Muscle layer of colon (tissue), 2 donors: ENCODE data around the gene AFAP1.

Source experiments
- H3K27ac ChIP-seq: one replicate; pipeline ENCODE4 v1.7.0; 2013; ENCODE audit warnings: low read depth, mild to moderate bottlenecking, low read length, moderate library complexity
- H3K27me3 ChIP-seq, 2 donors: one replicate each; pipeline ENCODE4 v1.7.0; 2013; ENCODE audit warnings: low read length in 2 of 2, mild to moderate bottlenecking in 2 of 2; ENCODE audit not compliant: insufficient read depth in 2 of 2, control insufficient read depth in 1 of 2
- H3K36me3 ChIP-seq: one replicate; pipeline ENCODE4 v1.7.0; 2013; ENCODE audit warnings: mild to moderate bottlenecking, low read length; ENCODE audit not compliant: insufficient read depth
- H3K4me1 ChIP-seq: one replicate; pipeline ENCODE4 v1.7.0; 2013; ENCODE audit warnings: mild to moderate bottlenecking, low read length; ENCODE audit not compliant: insufficient read depth
- H3K4me3 ChIP-seq, 2 donors: one replicate each; pipeline ENCODE4 v1.7.0; 2013; ENCODE audit warnings: low read length in 2 of 2, low read depth in 1 of 2, mild to moderate bottlenecking in 1 of 2, moderate library complexity in 1 of 2
- H3K9ac ChIP-seq: one replicate; pipeline ENCODE4 v1.7.0; 2013; ENCODE audit warnings: low read length
- H3K9me3 ChIP-seq: one replicate; pipeline ENCODE4 v1.7.0; 2013; ENCODE audit warnings: mild to moderate bottlenecking, low read length
- donor health status: abdominal sarcoma.
- donor health status: Adenocarcinoma of cecum.

Gene AFAP1

DNA sequence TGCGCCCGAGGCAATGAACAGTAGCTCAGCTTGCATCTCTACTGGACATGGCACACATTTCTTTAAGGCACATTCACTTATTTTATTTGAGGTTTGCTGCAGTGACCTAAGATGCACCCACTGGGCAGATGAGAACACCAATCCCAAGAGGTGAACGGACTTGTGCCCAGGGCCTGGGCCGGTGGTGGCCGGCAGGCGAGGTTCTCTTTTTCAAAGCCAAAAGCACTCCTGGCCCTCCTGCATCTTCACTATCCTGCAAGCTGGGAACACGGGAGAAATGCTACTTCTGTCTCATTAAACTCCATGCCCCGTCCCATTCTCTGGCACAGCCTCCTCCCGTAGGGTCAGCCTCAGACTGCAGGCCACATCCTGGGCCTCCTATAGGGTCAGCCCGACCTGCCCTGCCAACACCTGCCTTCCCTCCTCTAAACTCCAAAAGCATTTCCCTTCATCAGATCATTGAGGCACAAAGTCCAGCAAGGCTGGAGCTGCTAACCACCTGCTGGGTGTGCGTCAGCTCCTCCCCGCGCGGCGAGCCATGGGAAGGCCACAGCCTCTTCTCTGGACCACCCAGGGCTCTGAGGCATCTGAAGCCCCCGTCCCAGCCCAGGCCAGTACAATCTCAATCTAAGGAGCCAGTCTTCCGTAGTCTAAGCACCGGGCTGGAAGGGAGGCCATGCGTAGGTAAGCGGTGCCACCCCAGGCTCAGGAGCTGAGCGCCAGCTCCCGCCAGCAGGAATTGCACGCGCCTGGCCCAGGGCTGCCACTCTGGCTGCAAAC, 166.1 kb downstream of the AFAP1 start:
- Histone ChIP-seq H3K9ac (no peak overlapping the region), H3K27me3 (no peaks in the 10 kb centered on the region)

DNA sequence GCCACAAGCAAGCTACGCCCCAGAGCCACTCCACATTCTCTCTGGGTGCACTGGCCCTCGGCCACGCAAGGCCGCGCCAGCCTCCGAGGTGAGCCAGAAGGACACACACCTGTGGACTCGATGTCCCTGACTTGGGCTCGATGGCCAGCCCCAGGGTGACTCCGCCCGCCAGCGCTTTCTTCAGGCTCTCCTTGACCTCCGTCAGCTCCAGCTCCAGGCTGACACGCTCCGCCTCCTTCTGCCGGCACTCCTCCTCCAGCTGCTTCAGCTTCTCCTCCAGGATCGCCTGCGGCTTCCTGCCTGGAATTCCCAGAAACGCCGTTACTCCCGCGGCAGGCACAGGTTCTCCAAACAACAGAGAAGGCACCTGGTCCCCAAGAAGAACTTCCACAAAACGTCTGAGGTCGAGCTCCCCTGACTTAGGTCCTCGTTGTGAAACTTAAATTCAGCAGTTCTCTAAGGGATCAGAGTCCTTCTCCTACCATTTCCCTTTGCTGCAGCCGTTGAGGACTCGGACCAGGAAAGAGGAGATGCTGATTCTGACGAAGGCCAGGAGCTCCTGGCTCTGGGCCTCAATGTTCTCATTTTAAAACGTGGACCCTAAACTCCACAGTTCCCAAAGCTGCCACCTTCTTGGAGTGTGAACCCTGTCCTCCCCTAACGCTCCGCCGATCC, 166.8 kb downstream of the AFAP1 start:
- peak overlapping the region; percentile 29 for H3K27ac ChIP-seq
- H3K9ac ChIP-seq: no peak overlapping the region
- peak overlapping the region in 1 of 2 donors; percentile 6 for H3K4me3 ChIP-seq
- H3K27me3 ChIP-seq: no peaks in the 10 kb centered on the region
- peaks cover 36% of the 10 kb centered on the region for H3K4me1 ChIP-seq
- peaks cover 72% of the 10 kb centered on the region for H3K36me3 ChIP-seq
- H3K9me3 ChIP-seq: no peaks in the 10 kb centered on the region

More for the DNA sequence above, 166.1 kb downstream of the AFAP1 start:
- Histone ChIP-seq H3K4me3 (peak overlapping the region in 1 of 2 donors; percentile 6), H3K4me1 (peaks cover 40% of the 10 kb centered on the region), H3K9me3 (no peaks in the 10 kb centered on the region), H3K36me3 (peaks cover 72% of the 10 kb centered on the region), H3K27ac (peak overlapping the region; percentile 29)

DNA sequence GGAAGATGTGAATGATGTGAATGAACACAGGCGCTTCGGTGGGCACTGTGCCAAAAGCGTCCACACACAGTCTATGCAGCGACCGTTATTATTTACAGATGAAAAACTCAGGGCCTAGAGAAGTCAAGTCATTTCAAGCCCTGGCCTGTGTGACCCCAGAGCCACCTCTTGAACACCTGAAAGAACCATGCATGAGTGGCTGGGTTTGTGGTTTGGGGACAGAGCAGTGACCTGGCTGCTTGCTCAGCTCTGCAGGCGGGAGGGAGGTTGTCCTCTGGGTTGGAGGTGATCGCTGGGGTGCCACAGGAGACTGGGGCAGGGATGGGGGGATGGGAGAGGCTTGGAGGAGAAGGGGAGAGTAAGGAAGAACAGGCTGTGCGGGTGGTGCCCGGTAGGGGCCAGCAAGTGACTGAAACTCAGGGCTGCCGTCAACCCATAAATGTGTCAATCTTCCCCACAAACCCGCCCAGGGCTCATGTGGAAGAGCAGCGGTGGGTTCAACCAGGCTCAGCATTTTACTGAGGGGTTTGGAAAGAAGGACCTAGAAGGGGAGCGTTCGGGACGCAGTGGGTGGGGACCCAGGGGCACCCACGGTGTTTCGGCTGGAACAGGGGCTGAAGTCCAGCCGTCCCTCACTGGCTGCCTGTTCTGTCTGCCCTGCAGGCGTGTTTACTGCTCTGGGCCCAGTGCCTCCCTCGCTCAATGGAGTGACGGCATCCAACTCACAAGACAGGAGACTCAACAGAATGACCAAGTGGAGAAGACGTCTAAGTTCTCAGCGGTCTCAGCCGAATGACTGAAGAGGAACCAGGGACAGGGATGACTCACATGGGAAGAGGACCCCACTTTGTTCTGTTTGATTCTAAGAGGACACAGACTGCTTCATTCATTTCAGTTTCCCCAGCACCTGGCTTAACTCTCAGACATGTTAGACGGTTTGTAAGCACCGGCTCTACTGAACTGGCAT, 167.8 kb downstream of the AFAP1 start:
- Histone ChIP-seq H3K27ac (no peak overlapping the region), H3K27me3 (no peaks in the 10 kb centered on the region), H3K4me3 (no peak overlapping the region), H3K9ac (no peak overlapping the region), H3K36me3 (peaks cover 70% of the 10 kb centered on the region), H3K4me1 (peaks cover 44% of the 10 kb centered on the region), H3K9me3 (no peaks in the 10 kb centered on the region)

DNA sequence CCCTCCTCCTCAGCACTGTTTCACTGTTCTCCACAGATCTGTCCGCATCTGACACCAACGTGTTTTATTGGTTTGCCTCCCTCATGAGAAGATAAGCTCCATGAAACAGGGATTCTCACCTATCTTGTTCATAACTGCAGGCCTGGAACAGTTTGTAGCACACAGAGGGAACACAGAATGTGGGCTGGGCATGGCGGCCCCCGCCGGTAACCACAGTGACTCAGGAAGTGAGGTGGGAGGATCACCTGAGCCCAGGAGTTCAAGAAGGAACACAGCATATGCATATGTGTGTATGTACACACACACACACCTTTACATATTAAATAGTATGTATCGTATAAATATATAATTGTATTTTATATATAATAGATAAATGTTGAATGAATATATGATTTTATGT, 168.6 kb downstream of the AFAP1 start:
- peaks cover 49% of the 10 kb centered on the region for H3K4me1 ChIP-seq
- H3K9me3 ChIP-seq: no peaks in the 10 kb centered on the region
- no peak overlapping the region for H3K9ac ChIP-seq
- H3K36me3 ChIP-seq: peaks cover 75% of the 10 kb centered on the region
- no peaks in the 10 kb centered on the region for H3K27me3 ChIP-seq
- H3K27ac ChIP-seq: no peak overlapping the region
- no peak overlapping the region for H3K4me3 ChIP-seq

- peaks cover 75% of the 10 kb centered on the region for H3K36me3 ChIP-seq
- no peak overlapping the region for H3K9ac ChIP-seq
- no peak overlapping the region for H3K4me3 ChIP-seq
- no peak overlapping the region for H3K27ac ChIP-seq
- peaks cover 49% of the 10 kb centered on the region for H3K4me1 ChIP-seq
- no peaks in the 10 kb centered on the region for H3K9me3 ChIP-seq
- no peaks in the 10 kb centered on the region for H3K27me3 ChIP-seq
Measured at GRCh38 chr4:7770224-7771050, 169.2 kb downstream of the AFAP1 start.

GRCh38 chr4:7769396-7770223, 170.1 kb downstream of the AFAP1 start:
- no peak overlapping the region for H3K27ac ChIP-seq
- H3K36me3 ChIP-seq: peaks cover 69% of the 10 kb centered on the region
- H3K27me3 ChIP-seq: no peaks in the 10 kb centered on the region
- no peaks in the 10 kb centered on the region for H3K9me3 ChIP-seq
- peaks cover 49% of the 10 kb centered on the region for H3K4me1 ChIP-seq
- no peak overlapping the region for H3K9ac ChIP-seq
- H3K4me3 ChIP-seq: no peak overlapping the region

DNA sequence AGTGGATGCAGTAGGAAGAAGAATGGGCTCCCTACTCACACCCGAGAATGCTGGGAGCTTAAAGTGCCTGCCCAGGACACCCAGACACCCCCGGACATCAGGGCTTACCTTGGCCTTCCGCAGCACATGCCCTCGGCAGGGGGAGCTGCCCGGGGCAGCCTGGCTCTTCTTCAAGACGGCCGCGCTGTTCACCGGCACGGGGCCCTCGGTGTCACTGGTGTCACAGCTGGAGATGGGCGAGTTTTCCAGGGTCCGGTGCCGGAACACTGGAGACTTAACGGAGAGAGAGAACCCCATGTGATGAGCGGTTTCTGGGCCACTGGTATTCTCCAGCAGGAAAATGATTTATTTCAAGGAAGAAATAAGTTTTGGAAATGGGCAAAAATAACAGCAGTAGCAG, 170.9 kb downstream of the AFAP1 start:
- Histone ChIP-seq H3K27ac (no peak overlapping the region), H3K36me3 (peaks cover 61% of the 10 kb centered on the region), H3K27me3 (no peaks in the 10 kb centered on the region), H3K9me3 (no peaks in the 10 kb centered on the region), H3K4me1 (peaks cover 49% of the 10 kb centered on the region), H3K9ac (no peak overlapping the region), H3K4me3 (no peak overlapping the region)

DNA sequence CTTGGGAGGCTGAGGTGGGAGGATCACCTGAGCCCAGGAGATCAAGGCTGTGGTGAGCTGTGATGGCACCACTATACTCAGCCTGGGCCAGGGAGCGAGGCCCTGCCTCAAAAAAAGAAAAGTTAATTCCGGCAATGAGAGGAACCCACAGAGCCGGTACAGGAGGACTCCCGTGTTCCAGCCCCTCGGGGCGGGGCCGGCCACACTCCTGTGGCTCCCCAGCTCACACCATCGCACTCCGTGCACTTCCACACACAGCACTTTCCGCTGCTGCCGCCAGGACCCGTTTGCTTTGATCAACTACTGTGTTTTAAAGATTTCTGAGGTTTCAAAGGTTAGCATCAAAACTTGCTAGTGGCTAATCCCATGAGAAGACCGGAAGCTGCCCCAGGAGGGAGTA, 171.7 kb downstream of the AFAP1 start:
- H3K9ac ChIP-seq: no peak overlapping the region
- no peaks in the 10 kb centered on the region for H3K27me3 ChIP-seq
- H3K4me3 ChIP-seq: no peak overlapping the region
- no peak overlapping the region for H3K27ac ChIP-seq
- peaks cover 54% of the 10 kb centered on the region for H3K36me3 ChIP-seq
- no peaks in the 10 kb centered on the region for H3K9me3 ChIP-seq
- peaks cover 43% of the 10 kb centered on the region for H3K4me1 ChIP-seq

DNA sequence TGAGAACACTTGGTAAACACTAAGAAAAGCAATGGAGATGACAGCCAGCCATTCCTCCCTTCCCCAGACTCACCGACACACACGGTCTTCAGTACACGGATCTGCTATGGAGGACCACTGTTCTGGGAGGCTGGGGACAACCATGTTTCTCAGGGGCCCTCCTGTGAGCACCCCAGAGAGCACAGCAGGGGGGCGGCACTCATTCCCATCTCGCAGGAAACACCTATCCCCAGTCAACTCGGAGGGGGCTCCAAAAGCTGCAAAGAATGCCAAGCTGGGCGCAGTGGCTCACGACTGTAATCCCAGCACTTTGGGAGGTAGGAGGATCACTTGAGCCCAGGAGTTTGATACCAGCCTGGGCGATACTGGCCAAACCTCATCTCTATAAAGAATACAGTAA, 172.1 kb downstream of the AFAP1 start:
- Histone ChIP-seq H3K9me3 (no peaks in the 10 kb centered on the region), H3K4me1 (peaks cover 39% of the 10 kb centered on the region), H3K4me3 (no peak overlapping the region), H3K36me3 (peaks cover 52% of the 10 kb centered on the region), H3K9ac (no peak overlapping the region), H3K27me3 (no peaks in the 10 kb centered on the region), H3K27ac (no peak overlapping the region)

GRCh38 chr4:7766661-7767345, 172.9 kb downstream of the AFAP1 start:
- Histone ChIP-seq H3K9ac (no peak overlapping the region), H3K36me3 (peaks cover 51% of the 10 kb centered on the region)

More at GRCh38 chr4:7766661-7767345, 172.9 kb downstream of the AFAP1 start:
- no peak overlapping the region for H3K27ac ChIP-seq
- no peaks in the 10 kb centered on the region for H3K9me3 ChIP-seq
- H3K4me1 ChIP-seq: peaks cover 32% of the 10 kb centered on the region
- no peaks in the 10 kb centered on the region for H3K27me3 ChIP-seq
- H3K4me3 ChIP-seq: no peak overlapping the region
